Keratinocyte (primary cell): Measurements from ENCODE around the gene OXCT1. TPM values are rescaled to one million over a fixed set of nuclear protein-coding genes. Genes with fewer than 3 reads are reported as not detected.
A peak's percentile ranks its signal among the peaks of the same experiment; 100 is the strongest.

Experiments used
- DNase-seq: peaks from one replicate; pipeline ENCODE4 v3.0.0-alpha.2; 2011; ENCODE audit warnings: low read depth, missing footprints, low spot score
- FAIRE-seq: peaks from 2 replicates; lab custom pipeline; 2011; peaks lifted over from hg19 to GRCh38; lab: Jason Lieb, UNC
- H2AFZ ChIP-seq: 2 replicates; pipeline ENCODE4 v1.6.0; 2012; ENCODE audit warnings: low read length, control low read depth, inconsistent platforms; ENCODE audit not compliant: control insufficient read depth
- H3K27ac ChIP-seq: 2 replicates; pipeline ENCODE4 v1.5.1; 2011; ENCODE audit warnings: low read length; ENCODE audit not compliant: control insufficient read depth, insufficient read depth
- H3K27me3 ChIP-seq: 3 replicates; pipeline ENCODE4 v1.6.0; 2011; ENCODE audit warnings: low read length; ENCODE audit not compliant: control insufficient read depth, insufficient read depth; ENCODE audit errors: extremely low read depth
- H3K36me3 ChIP-seq, 2 experiments: 2 replicates in 1 of 2; 3 replicates in 1 of 2; pipeline ENCODE4 v1.5.1; 2011; ENCODE audit warnings: low read length in 2 of 2, mild to moderate bottlenecking in 1 of 2; ENCODE audit not compliant: control insufficient read depth in 2 of 2, insufficient read depth in 2 of 2; ENCODE audit errors: extremely low read depth in 1 of 2
- H3K4me1 ChIP-seq: 3 replicates; pipeline ENCODE4 v1.5.1; 2011; ENCODE audit warnings: low read length; ENCODE audit not compliant: control insufficient read depth, insufficient read depth; ENCODE audit errors: extremely low read depth
- H3K4me2 ChIP-seq: 3 replicates; pipeline ENCODE4 v1.6.0; 2011; ENCODE audit warnings: low read depth, low read length; ENCODE audit not compliant: control insufficient read depth, insufficient read depth; ENCODE audit errors: extremely low read depth
- H3K4me3 ChIP-seq, 3 experiments: fragments of 200-600 bp in 1 of 3; sonication (generic) in 1 of 3; 2 replicates in 2 of 3; 3 replicates in 1 of 3; pipeline ENCODE4 v1.5.1; 2011 to 2016; ENCODE audit warnings: low read length in 3 of 3, mild to moderate bottlenecking in 3 of 3, control low read depth in 2 of 3, inconsistent platforms in 1 of 3, low read depth in 1 of 3, mixed read lengths in 1 of 3, mixed run types in 1 of 3, moderate library complexity in 1 of 3; ENCODE audit not compliant: control insufficient read depth in 2 of 3, insufficient read depth in 2 of 3; ENCODE audit errors: extremely low read depth in 1 of 3
- H3K79me2 ChIP-seq: 2 replicates; pipeline ENCODE4 v1.6.0; 2012; ENCODE audit warnings: low read length; ENCODE audit not compliant: control insufficient read depth, insufficient read depth
- H3K9ac ChIP-seq: 3 replicates; pipeline ENCODE4 v1.6.0; 2011; ENCODE audit warnings: low read length; ENCODE audit not compliant: control insufficient read depth, insufficient read depth; ENCODE audit errors: extremely low read depth
- H3K9me1 ChIP-seq: 3 replicates; pipeline ENCODE4 v1.6.0; 2011; ENCODE audit warnings: low read length; ENCODE audit not compliant: control insufficient read depth, insufficient read depth; ENCODE audit errors: extremely low read depth
- H3K9me3 ChIP-seq: 2 replicates; pipeline ENCODE4 v1.5.1; 2012; ENCODE audit warnings: low read depth, low read length; ENCODE audit not compliant: control insufficient read depth
- H4K20me1 ChIP-seq: 3 replicates; pipeline ENCODE4 v1.6.0; 2011; ENCODE audit warnings: low read length; ENCODE audit not compliant: control insufficient read depth, insufficient read depth; ENCODE audit errors: extremely low read depth
- CTCF ChIP-seq, 3 experiments: IDR thresholded peaks in 1 of 3; conservative IDR thresholded peaks in 1 of 3; optimal IDR thresholded peaks in 1 of 3; 2 replicates in 2 of 3; 3 replicates in 1 of 3; pipeline versions ENCODE3 to v1.5.1; 2011; ENCODE audit warnings: low read length in 3 of 3, mild to moderate bottlenecking in 3 of 3, moderate library complexity in 2 of 3, control low read depth in 1 of 3, inconsistent platforms in 1 of 3; ENCODE audit not compliant: insufficient read depth in 2 of 3; ENCODE audit errors: extremely low read depth in 1 of 3
- EZH2 ChIP-seq: IDR thresholded peaks from one replicate; pipeline ENCODE4 v1.6.1; 2012; ENCODE audit warnings: inconsistent platforms, mild to moderate bottlenecking, low read length, moderate library complexity
- dilution Hi-C: fragments of 300-500 bp; cut with MboI; formaldehyde crosslinking; loops from one replicate; pipeline ENCODE4 v1.7.0; 2020; ENCODE audit warnings: low sequenced_read_pairs; ENCODE audit not compliant: extremely low pct_ligation_motif_present
- polyA plus RNA-seq, 5 experiments: library from polyadenylated mRNA; depleted of rRNA in 3 of 5; stranded (reverse) in 3 of 5; stranded (forward) in 1 of 5; unstranded in 1 of 5; fragments of >200 nt; gene quantifications; 1 replicate in 1 of 5; 2 replicates in 3 of 5; 3 replicates in 1 of 5; pipeline versions ENCODE4 v1.2.1 to v1.2.3, GENCODE V29; 2011 to 2012; ENCODE audit warnings: missing spikeins in 2 of 5, low read depth in 1 of 5, low replicate concordance in 1 of 5

OXCT1 gene
- polyA plus RNA-seq, 1 donor (not counting 4 experiments of a cell fraction or from before 2014, with no cell fraction given) = 34.0 TPM

DNA sequence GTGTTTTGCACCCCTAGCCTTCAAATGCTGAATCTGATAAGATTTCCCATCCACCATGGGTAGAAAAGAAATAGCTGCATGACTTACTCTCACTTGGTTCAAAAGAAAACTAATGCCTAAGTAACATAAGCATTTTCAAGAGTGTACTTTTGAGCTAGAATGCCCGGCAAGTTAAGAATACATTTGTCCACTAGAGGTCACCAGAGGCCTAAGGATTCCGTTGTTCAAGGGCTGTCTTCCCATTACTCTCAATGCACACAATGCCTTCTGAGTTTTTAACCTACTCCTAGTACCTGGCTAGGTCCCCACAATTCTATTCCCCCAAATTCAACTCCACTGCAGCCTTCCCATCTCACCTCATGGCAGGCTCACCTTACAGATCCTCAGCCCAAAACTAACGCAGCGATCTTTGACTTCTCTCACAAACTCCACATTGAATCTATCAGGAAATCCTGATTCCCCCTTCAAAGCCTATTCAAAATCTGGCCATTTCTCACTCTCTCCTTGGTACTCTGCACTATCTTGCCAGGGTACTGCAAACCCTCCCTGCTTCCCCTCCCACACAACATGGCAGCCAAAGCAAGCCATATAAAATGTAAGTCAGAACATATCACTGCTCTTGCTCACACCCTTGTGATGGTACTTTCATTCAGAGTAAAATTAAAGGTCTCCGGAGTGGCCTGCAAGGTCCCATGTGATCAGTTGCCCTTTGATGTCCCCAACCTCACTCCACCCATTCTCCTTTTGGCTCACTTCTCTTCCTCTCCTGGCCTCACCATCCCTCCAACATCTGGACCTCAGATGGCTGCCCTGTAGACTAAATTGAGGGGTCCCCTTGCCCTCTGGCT lies 13.4 kb downstream of the OXCT1 start:
- Histone ChIP-seq H3K9me3 (no peaks in the 10 kb centered on the region), H3K36me3 (peaks cover 5 to 21% of the 10 kb centered on the region in 2 experiments), H3K27me3 (no peaks in the 10 kb centered on the region), H3K79me2 (no peaks in the 10 kb centered on the region), H3K27ac (no peak overlapping the region), H3K9ac (no peak overlapping the region), H3K4me3 (no peak overlapping the region), H4K20me1 (no peaks in the 10 kb centered on the region), H3K4me1 (no peaks in the 10 kb centered on the region), H3K9me1 (no peaks in the 10 kb centered on the region), H2AFZ (no peak overlapping the region), H3K4me2 (no peak overlapping the region)
- dilution Hi-C loops = no loop called here
- DNase-seq = no peak
- TF ChIP-seq EZH2 (no peak), CTCF (optimal IDR thresholded peaks at IDR 0.05 in 1 of 3, IDR thresholded peaks at IDR 0.05 in 1 of 3, conservative IDR thresholded peaks at IDR 0.05 in 1 of 3; ENCODE audit: extremely low read depth in 1 of 3, insufficient read depth in 2 of 3, low read length in 3 of 3) (peak; percentile 66 to 72 (median 69))
- peak; percentile 64 for FAIRE-seq

- Histone ChIP-seq H3K9me1 (no peaks in the 10 kb centered on the region), H3K4me3 (no peak overlapping the region), H3K9ac (no peak overlapping the region), H3K36me3 (peaks cover 7 to 20% of the 10 kb centered on the region in 2 experiments), H2AFZ (no peak overlapping the region), H3K4me2 (no peak overlapping the region), H3K9me3 (no peaks in the 10 kb centered on the region), H4K20me1 (no peaks in the 10 kb centered on the region), H3K4me1 (no peaks in the 10 kb centered on the region), H3K79me2 (no peaks in the 10 kb centered on the region), H3K27ac (no peak overlapping the region), H3K27me3 (no peaks in the 10 kb centered on the region)
- dilution Hi-C loops = no loop called here
- DNase-seq (no peak), FAIRE-seq (no peak)
- no peak for TF ChIP-seq CTCF (optimal IDR thresholded peaks at IDR 0.05 in 1 of 3, IDR thresholded peaks at IDR 0.05 in 1 of 3, conservative IDR thresholded peaks at IDR 0.05 in 1 of 3; ENCODE audit: extremely low read depth in 1 of 3, insufficient read depth in 2 of 3, low read length in 3 of 3)
- TF ChIP-seq EZH2 = no peak
Measured at GRCh38 chr5:41852293-41852692, 17.9 kb downstream of the OXCT1 start.
